Neutrophil (primary cell): Measurements from ENCODE around the gene IL36B.

Experiments used
- H3K27ac ChIP-seq: fragments of 200-600 bp; sonication (generic); 2 replicates; pipeline ENCODE4 v1.5.1; 2016; ENCODE audit warnings: mild to moderate bottlenecking, moderate library complexity
- H3K27me3 ChIP-seq: fragments of 200-600 bp; sonication (generic); 2 replicates; pipeline ENCODE4 v1.6.0; 2016; ENCODE audit warnings: mild to moderate bottlenecking
- H3K36me3 ChIP-seq: fragments of 200-600 bp; sonication (generic); 2 replicates; pipeline ENCODE4 v1.5.1; 2017
- H3K4me1 ChIP-seq, 2 experiments: fragments of 200-600 bp in 1 of 2; sonication (generic) in 1 of 2; 1 replicate in 1 of 2; 2 replicates in 1 of 2; pipeline versions ENCODE4 v1.5.1 to v1.6.1; 2013 to 2016; ENCODE audit warnings: low read depth in 1 of 2, low read length in 1 of 2, mild to moderate bottlenecking in 1 of 2, moderate library complexity in 1 of 2; ENCODE audit not compliant: control insufficient read depth in 1 of 2, insufficient read depth in 1 of 2
- H3K4me3 ChIP-seq, 2 experiments: fragments of 200-600 bp in 1 of 2; sonication (generic) in 1 of 2; 1 replicate in 1 of 2; 2 replicates in 1 of 2; pipeline ENCODE4 v1.5.1; 2013 to 2016; ENCODE audit warnings: low read depth in 1 of 2, low read length in 1 of 2, mild to moderate bottlenecking in 1 of 2, moderate library complexity in 1 of 2
- H3K9me3 ChIP-seq: fragments of 200-600 bp; sonication (generic); 2 replicates; pipeline ENCODE4 v1.5.1; 2016
- TF ChIP-seq, protein P1 (sequence below): fragments of 200-600 bp; sonication (generic); IDR thresholded peaks from 2 replicates; pipeline ENCODE4 v1.5.1; 2016; ENCODE audit warnings: antibody characterized with exemption

Gene IL36B

DNA sequence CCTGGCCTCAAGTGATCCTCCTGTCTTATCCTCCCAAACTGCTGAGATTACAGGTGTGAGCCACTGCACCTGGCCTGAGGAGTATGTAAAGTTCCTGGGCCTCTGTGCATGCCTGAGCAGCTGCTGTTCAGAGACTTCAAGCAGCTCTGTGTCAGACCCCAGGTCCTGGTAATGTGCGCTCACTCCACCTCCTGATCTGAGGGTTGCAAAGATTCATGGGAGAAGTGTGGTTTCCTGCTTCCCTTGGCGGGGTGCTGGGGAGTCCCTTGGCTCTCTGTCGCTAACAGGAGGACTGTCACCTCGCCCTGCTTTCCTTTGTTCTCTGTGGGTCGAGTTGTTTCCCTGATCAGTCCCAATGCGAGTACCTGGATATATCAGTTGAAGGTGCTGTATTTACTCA, 56.0 kb downstream of the IL36B start:
- H3K27ac ChIP-seq: no peak overlapping the region
- no peak overlapping the region for H3K4me3 ChIP-seq
- H3K27me3 ChIP-seq: no peaks in the 10 kb centered on the region
- no peaks in the 10 kb centered on the region for H3K4me1 ChIP-seq
- H3K9me3 ChIP-seq: no peaks in the 10 kb centered on the region
- TF ChIP-seq, protein P1, sequence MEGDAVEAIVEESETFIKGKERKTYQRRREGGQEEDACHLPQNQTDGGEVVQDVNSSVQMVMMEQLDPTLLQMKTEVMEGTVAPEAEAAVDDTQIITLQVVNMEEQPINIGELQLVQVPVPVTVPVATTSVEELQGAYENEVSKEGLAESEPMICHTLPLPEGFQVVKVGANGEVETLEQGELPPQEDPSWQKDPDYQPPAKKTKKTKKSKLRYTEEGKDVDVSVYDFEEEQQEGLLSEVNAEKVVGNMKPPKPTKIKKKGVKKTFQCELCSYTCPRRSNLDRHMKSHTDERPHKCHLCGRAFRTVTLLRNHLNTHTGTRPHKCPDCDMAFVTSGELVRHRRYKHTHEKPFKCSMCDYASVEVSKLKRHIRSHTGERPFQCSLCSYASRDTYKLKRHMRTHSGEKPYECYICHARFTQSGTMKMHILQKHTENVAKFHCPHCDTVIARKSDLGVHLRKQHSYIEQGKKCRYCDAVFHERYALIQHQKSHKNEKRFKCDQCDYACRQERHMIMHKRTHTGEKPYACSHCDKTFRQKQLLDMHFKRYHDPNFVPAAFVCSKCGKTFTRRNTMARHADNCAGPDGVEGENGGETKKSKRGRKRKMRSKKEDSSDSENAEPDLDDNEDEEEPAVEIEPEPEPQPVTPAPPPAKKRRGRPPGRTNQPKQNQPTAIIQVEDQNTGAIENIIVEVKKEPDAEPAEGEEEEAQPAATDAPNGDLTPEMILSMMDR: no peak
- no peaks in the 10 kb centered on the region for H3K36me3 ChIP-seq

DNA sequence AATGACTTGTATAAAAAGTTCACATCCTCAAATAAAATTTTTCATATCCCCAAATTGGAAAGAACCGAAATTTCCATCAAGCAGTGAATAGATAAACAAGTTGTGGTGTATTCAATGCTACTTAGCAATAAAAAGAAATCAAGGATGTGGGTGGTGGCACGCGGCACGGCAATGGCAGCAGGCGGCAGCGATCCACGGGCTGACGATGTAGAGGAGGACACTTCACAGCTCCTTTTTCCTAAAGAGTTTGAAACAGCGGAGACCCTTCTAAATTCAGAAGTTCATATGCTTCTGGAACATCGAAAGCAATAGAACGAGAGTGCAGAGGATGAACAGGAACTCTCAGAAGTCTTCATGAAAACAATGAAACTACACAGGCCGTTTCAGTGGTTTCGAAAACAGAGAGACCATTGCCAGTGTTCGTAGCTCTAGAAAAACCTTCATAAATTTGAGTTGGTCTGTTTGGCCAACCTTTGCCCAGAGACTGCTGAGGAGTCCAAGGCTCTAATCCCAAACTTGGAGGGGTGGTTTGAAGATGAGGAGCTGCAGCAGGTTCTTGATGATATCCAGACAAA, 57.2 kb downstream of the IL36B start:
- H3K4me1 ChIP-seq: no peaks in the 10 kb centered on the region
- no peak overlapping the region for H3K27ac ChIP-seq
- H3K27me3 ChIP-seq: no peaks in the 10 kb centered on the region
- TF ChIP-seq, protein P1: no peak
- no peaks in the 10 kb centered on the region for H3K9me3 ChIP-seq
- H3K36me3 ChIP-seq: no peaks in the 10 kb centered on the region
- H3K4me3 ChIP-seq: no peak overlapping the region

DNA sequence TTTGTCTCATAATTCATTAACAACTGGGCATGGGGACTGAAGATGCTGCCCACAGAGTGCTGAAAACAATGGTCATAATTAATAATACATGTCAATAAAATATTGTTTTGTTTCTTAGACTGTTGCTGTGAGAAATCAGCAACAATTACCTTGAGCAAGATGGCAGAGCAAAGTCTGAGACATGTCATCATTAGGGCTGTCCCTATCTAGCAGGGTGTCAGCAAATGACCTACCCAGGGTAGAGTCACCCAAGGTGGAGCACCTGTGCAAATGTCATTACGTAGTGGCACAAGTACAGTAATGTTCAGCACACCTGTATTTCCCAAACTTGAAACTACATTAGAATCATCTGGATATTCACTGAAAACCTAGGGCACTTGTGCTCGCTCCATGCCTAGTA, 58.0 kb downstream of the IL36B start:
- Histone ChIP-seq H3K4me1 (no peaks in the 10 kb centered on the region), H3K27ac (no peak overlapping the region), H3K9me3 (no peaks in the 10 kb centered on the region), H3K27me3 (no peaks in the 10 kb centered on the region), H3K36me3 (no peaks in the 10 kb centered on the region), H3K4me3 (no peak overlapping the region)
- TF ChIP-seq, protein P1: no peak

DNA sequence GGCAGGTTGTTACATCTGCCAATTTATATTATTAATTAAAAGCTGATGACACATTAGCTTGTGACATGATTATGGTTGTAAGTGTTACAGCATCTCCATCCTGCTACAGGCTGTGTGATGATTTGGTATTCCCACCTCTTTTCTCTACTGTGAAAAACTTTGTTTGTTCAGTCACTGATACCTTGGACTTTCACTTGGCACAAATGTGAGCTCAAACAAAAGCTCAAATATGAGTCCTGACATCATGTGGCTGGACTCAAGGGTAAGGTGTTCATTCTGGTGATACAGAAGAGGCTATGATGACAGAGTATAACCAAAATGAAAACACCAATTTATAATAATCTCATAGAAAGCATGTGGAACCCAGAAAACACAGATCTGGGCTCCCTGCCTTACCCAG, 58.8 kb downstream of the IL36B start:
- TF ChIP-seq, protein P1: no peak
- no peak overlapping the region for H3K4me3 ChIP-seq
- no peaks in the 10 kb centered on the region for H3K9me3 ChIP-seq
- no peak overlapping the region for H3K27ac ChIP-seq
- no peaks in the 10 kb centered on the region for H3K36me3 ChIP-seq
- no peaks in the 10 kb centered on the region for H3K27me3 ChIP-seq
- no peaks in the 10 kb centered on the region for H3K4me1 ChIP-seq

DNA sequence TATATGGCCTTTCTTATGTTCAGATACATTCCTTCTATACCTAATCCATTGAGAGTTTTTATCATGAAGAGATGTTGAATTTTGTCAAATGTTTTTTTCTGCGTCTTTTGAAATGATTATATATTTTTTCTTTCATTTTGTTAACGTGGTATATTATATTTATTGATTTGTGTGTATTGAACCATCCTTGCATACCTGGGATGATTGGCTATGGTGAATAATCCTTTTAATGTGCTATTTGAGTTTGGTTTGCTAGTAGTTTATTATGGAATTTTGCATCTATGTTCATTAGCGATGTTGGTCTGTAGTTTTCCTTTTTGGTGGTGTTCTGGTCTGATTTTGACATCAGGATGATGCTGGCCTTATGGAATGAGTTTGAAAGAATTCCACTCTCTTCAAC, 63.1 kb downstream of the IL36B start:
- Histone ChIP-seq H3K4me1 (no peaks in the 10 kb centered on the region), H3K4me3 (no peak overlapping the region), H3K27ac (no peak overlapping the region), H3K27me3 (no peaks in the 10 kb centered on the region), H3K9me3 (no peaks in the 10 kb centered on the region), H3K36me3 (no peaks in the 10 kb centered on the region)
- TF ChIP-seq, protein P1: no peak

DNA sequence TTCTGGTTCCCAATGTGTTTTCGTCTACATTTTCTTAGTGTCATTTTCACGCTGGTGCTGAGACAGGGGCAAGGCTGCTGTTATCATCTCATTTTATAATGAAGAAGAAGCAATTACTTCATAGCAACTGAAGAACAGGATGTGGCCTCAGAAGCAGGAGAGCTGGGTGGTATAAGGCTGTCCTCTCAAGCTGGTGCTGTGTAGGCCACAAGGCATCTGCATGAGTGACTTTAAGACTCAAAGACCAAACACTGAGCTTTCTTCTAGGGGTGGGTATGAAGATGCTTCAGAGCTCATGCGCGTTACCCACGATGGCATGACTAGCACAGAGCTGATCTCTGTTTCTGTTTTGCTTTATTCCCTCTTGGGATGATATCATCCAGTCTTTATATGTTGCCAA, 67.6 kb downstream of the IL36B start:
- H3K9me3 ChIP-seq: no peaks in the 10 kb centered on the region
- TF ChIP-seq, protein P1: no peak
- H3K36me3 ChIP-seq: no peaks in the 10 kb centered on the region
- no peaks in the 10 kb centered on the region for H3K4me1 ChIP-seq
- H3K27ac ChIP-seq: no peak overlapping the region
- H3K27me3 ChIP-seq: no peaks in the 10 kb centered on the region
- no peak overlapping the region for H3K4me3 ChIP-seq
